ENCODE data around the gene RBMXL3.

- TF ChIP-seq CTCF (IDR thresholded peaks at IDR 0.05 in 2 of 3, conservative IDR thresholded peaks at IDR 0.05 in 1 of 3; ENCODE audit: control insufficient read depth in 2 of 3, extremely low read depth in 1 of 3, insufficient read depth in 1 of 3, low read depth in 3 of 3, low read length in 3 of 3) (no peak), CBFB (IDR thresholded peaks at IDR 0.05; ENCODE audit: low read depth) (no peak), RCOR1 (conservative IDR thresholded peaks at IDR 0.05; ENCODE audit: low read depth, low read length) (no peak), EED (IDR thresholded peaks at IDR 0.05; ENCODE audit: low read depth) (no peak), POLR2A (IDR thresholded peaks at IDR 0.05; ENCODE audit: low read depth, low read length) (no peak)
These were observed 25.4 kb downstream of the RBMXL3 start for GRCh38 chrX:115214605-115215004.

Data from GM12878 (cell line).